C4-2B (cell line): ENCODE results near the gene ZBTB40.

Experiments used
- H3K27ac ChIP-seq: fragments of 450-650 bp; 2 replicates; pipeline ENCODE4 v1.5.1; 2017
- CTCF ChIP-seq: fragments of 450-650 bp; conservative IDR thresholded peaks from 2 replicates; pipeline ENCODE4 v1.5.1; 2017; ENCODE audit warnings: mild to moderate bottlenecking
- ZFX ChIP-seq: fragments of 450-650 bp; IDR thresholded peaks from 2 replicates; pipeline ENCODE4 v1.6.1; 2017

ZBTB40 gene

GRCh38 chr1:22496536-22497160 lies 45.0 kb downstream of the ZBTB40 start:
- TF ChIP-seq ZFX (no peak), CTCF (no peak)
- H3K27ac ChIP-seq, result no peak overlapping the region

GRCh38 chr1:22498463-22498862 lies 46.8 kb downstream of the ZBTB40 start:
- no peak overlapping the region for H3K27ac ChIP-seq
- TF ChIP-seq ZFX (no peak), CTCF (no peak)

- no peak for TF ChIP-seq ZFX
- TF ChIP-seq CTCF, result no peak
- H3K27ac ChIP-seq, result no peak overlapping the region
Measured at GRCh38 chr1:22500058-22500457, 48.4 kb downstream of the ZBTB40 start.

GRCh38 chr1:22500471-22500870 lies 48.8 kb downstream of the ZBTB40 start:
- TF ChIP-seq ZFX (no peak), CTCF (no peak)
- no peak overlapping the region for H3K27ac ChIP-seq

GRCh38 chr1:22502202-22502601 lies 50.6 kb downstream of the ZBTB40 start:
- no peak overlapping the region for H3K27ac ChIP-seq
- TF ChIP-seq CTCF, result no peak
- no peak for TF ChIP-seq ZFX

- H3K27ac ChIP-seq, result no peak overlapping the region
- TF ChIP-seq ZFX (no peak), CTCF (no peak)
Measured at GRCh38 chr1:22503721-22504410, 52.2 kb downstream of the ZBTB40 start.

GRCh38 chr1:22506130-22506692 lies 54.6 kb downstream of the ZBTB40 start:
- TF ChIP-seq CTCF (no peak), ZFX (no peak)
- H3K27ac ChIP-seq, result no peak overlapping the region
